GM12878 (cell line): Measurements from ENCODE around the gene ARX. TPM values are rescaled to one million over a fixed set of nuclear protein-coding genes. Genes with fewer than 3 reads are reported as not detected.

Experiments used
- ATAC-seq: fragments of 200-7000 bp; cut with Tn5 transposase; 3 replicates; pipeline ENCODE4 v1.9.1; 2020; ENCODE audit warnings: mild to moderate bottlenecking, moderate library complexity
- BruUV-seq: library from RNA; stranded (reverse); fragments of 400-500 nt; replicated peaks from 2 replicates; lab custom pipeline; 2021; lab: Mats Ljungman, UMichigan
- CTCF ChIA-PET: fragments of 300-600 bp; sonication (Branson Sonifier 250); formaldehyde crosslinking; extraction: SDS; loops from one replicate; lab custom pipeline; 2021; ENCODE audit warnings: inconsistent platforms; lab: Yijun Ruan, JAX
- POLR2A ChIA-PET: fragments of 350-600 bp; formaldehyde crosslinking; extraction: SDS; loops from one replicate; lab custom pipeline; 2021; ENCODE audit warnings: inconsistent platforms; lab: Charles Lee
- RAD21 ChIA-PET: fragments of 300-600 bp; sonication (Branson Sonifier 250); formaldehyde crosslinking; loops from one replicate; lab custom pipeline; 2023; ENCODE audit warnings: antibody characterized with exemption; ENCODE audit not compliant: unreplicated experiment; lab: Charles Lee
- SMC1A ChIA-PET: fragments of 300-600 bp; sonication (Branson Sonifier 250); formaldehyde crosslinking; loops from one replicate; lab custom pipeline; 2023; ENCODE audit not compliant: unreplicated experiment, uncharacterized antibody; lab: Charles Lee
- DNase-seq: peaks from one replicate; pipeline ENCODE4 v3.0.0-alpha.2; 2011; ENCODE audit warnings: low read depth, low spot score
- FAIRE-seq: peaks from 3 replicates; lab custom pipeline; 2011; peaks lifted over from hg19 to GRCh38; lab: Jason Lieb, UNC
- H2AFZ ChIP-seq: 2 replicates; pipeline ENCODE4 v1.6.0; 2011; ENCODE audit warnings: low read depth, low read length, control low read depth; ENCODE audit not compliant: control insufficient read depth
- H3K27ac ChIP-seq: 2 replicates; pipeline ENCODE4 v1.5.1; 2011; ENCODE audit warnings: control low read depth; ENCODE audit not compliant: control insufficient read depth, insufficient read depth
- H3K27me3 ChIP-seq, 2 experiments: replicated peaks in 1 of 2; 2 replicates each; pipeline versions ENCODE4 v1.6.0 to v1.6.1; 2011; ENCODE audit warnings: low read length in 1 of 2; ENCODE audit not compliant: control insufficient read depth in 2 of 2, insufficient read depth in 2 of 2
- H3K36me3 ChIP-seq, 2 experiments: 2 replicates each; pipeline ENCODE4 v1.5.1; 2011; ENCODE audit warnings: low read length in 1 of 2; ENCODE audit not compliant: control insufficient read depth in 2 of 2, insufficient read depth in 2 of 2
- H3K4me1 ChIP-seq: 2 replicates; pipeline ENCODE4 v1.6.1; 2011; ENCODE audit warnings: mild to moderate bottlenecking, low read length, moderate library complexity, mixed read lengths; ENCODE audit not compliant: control insufficient read depth, insufficient read depth
- H3K4me2 ChIP-seq: 2 replicates; pipeline ENCODE4 v1.6.0; 2011; ENCODE audit warnings: control low read depth; ENCODE audit not compliant: control insufficient read depth, insufficient read depth
- H3K4me3 ChIP-seq: fragments of 200-600 bp; sonication (generic); 2 replicates; pipeline ENCODE4 v1.5.1; 2016
- H3K79me2 ChIP-seq: 2 replicates; pipeline ENCODE4 v1.6.0; 2011; ENCODE audit warnings: low read length; ENCODE audit not compliant: control insufficient read depth, insufficient read depth
- H3K9ac ChIP-seq: 2 replicates; pipeline ENCODE4 v1.8.0; 2011; ENCODE audit warnings: low read length, control low read depth, mixed read lengths; ENCODE audit not compliant: control insufficient read depth, insufficient read depth
- H3K9me3 ChIP-seq: replicated peaks from 3 replicates; pipeline ENCODE4 v1.5.1; 2011; ENCODE audit warnings: mild to moderate bottlenecking, low read length; ENCODE audit not compliant: control insufficient read depth, insufficient read depth
- H4K20me1 ChIP-seq: 2 replicates; pipeline ENCODE4 v1.6.0; 2011; ENCODE audit not compliant: control insufficient read depth, insufficient read depth
- HDAC6 ChIP-seq: fragments of 200-600 bp; sonication (generic); IDR thresholded peaks from one replicate; pipeline ENCODE4 v1.8.0; 2017; ENCODE audit warnings: antibody characterized with exemption; ENCODE audit not compliant: unreplicated experiment
- MLLT1 ChIP-seq: fragments of 450-650 bp; IDR thresholded peaks from 2 replicates; pipeline ENCODE4 v1.6.1; 2016; ENCODE audit warnings: mild to moderate bottlenecking
- MXI1 ChIP-seq: fragments of 150-350 bp; IDR thresholded peaks from 2 replicates; pipeline ENCODE4 v1.6.1; 2011; ENCODE audit warnings: low read depth, mild to moderate bottlenecking, inconsistent platforms, low read length, improper control_type of control experiment
- NFXL1 ChIP-seq: fragments of 450-650 bp; IDR thresholded peaks from 2 replicates; pipeline ENCODE4 v1.6.1; 2017; ENCODE audit warnings: antibody characterized with exemption, mild to moderate bottlenecking, borderline replicate concordance
- PRDM15 ChIP-seq: fragments of 450-650 bp; formaldehyde crosslinking; IDR thresholded peaks from 2 replicates; pipeline ENCODE4 v1.4.0; 2020; ENCODE audit warnings: mild to moderate bottlenecking, moderate library complexity
- RCOR1 ChIP-seq: conservative IDR thresholded peaks from 2 replicates; pipeline ENCODE4 v1.6.1; 2012; ENCODE audit warnings: low read depth, low read length, improper control_type of control experiment
- REST ChIP-seq: IDR thresholded peaks from 2 replicates; pipeline ENCODE4 v1.6.1; 2012; ENCODE audit warnings: mild to moderate bottlenecking, low read depth, low read length
- SREBF1 ChIP-seq: IDR thresholded peaks from 2 replicates; pipeline ENCODE4 v1.6.1; 2012; ENCODE audit warnings: mild to moderate bottlenecking, low read length
- SRF ChIP-seq, 2 experiments: IDR thresholded peaks; 2 replicates each; pipeline ENCODE4 v1.6.1; 2011; ENCODE audit warnings: low read depth in 2 of 2, low read length in 2 of 2, mild to moderate bottlenecking in 1 of 2, moderate library complexity in 1 of 2
- ZBTB11 ChIP-seq: fragments of 450-650 bp; formaldehyde crosslinking; IDR thresholded peaks from 2 replicates; pipeline ENCODE4 v1.5.0; 2022; ENCODE audit warnings: mild to moderate bottlenecking, missing genetic modification characterization
- ZNF274 ChIP-seq: IDR thresholded peaks from one replicate; pipeline ENCODE4 v1.8.0; 2011; ENCODE audit not compliant: insufficient read length, insufficient read depth
- WGBS: methylation state at CpG from one replicate; pipeline ENCODE4 v1.1.6; 2016; ENCODE audit warnings: low lambda C conversion rate; ENCODE audit not compliant: insufficient replicate concordance, insufficient coverage; ENCODE audit errors: missing lambda C conversion rate; 5-methylcytosine and 5-hydroxymethylcytosine counted together
- in situ Hi-C: fragments of 300-500 bp; cut with MboI; formaldehyde crosslinking; loops from 9 replicates; pipeline ENCODE4 v1.14.3; 2018; ENCODE audit warnings: mixed read lengths
- intact Hi-C: fragments of 100-400 bp; cut with micrococcal nuclease; formaldehyde crosslinking; loops from one replicate; pipeline ENCODE4 v1.14.2; 2022; ENCODE audit not compliant: unreplicated experiment
- polyA plus RNA-seq, 11 experiments: library from polyadenylated mRNA; depleted of rRNA in 4 of 11; unstranded in 6 of 11; stranded (reverse) in 5 of 11; fragments of >200 nt; fragmentation: Nextera tagmentation in 4 of 11; fragmentation: Illumina TruSeq in 1 of 11; extraction: Ambion mirVana in 4 of 11; extraction: Trizol in 1 of 11; gene quantifications; 1 replicate in 1 of 11; 2 replicates in 10 of 11; pipeline versions ENCODE4 v1.2.1 to v1.2.3, GENCODE V29; 2011 to 2016; ENCODE audit warnings: inconsistent platforms in 2 of 11, missing spikeins in 2 of 11, low read depth in 1 of 11
- total RNA-seq, 4 experiments: library from RNA; depleted of rRNA in 3 of 4; stranded (reverse); fragments of >200 nt in 3 of 4; fragmentation: Illumina TruSeq in 1 of 4; extraction: Trizol in 1 of 4; gene quantifications; 2 replicates each; pipeline versions ENCODE4 v1.2.1 to v1.2.3, GENCODE V29; 2013 to 2021

Gene ARX
- total and polyA plus RNA-seq, 10 of the 15 experiments (the other 5 are each of a cell fraction or from before 2014, with no cell fraction given), result 0.03 TPM; not detected in 9

- no peak for FAIRE-seq
- no peak for TF ChIP-seq NFXL1
- TF ChIP-seq PRDM15, result no peak
- no peak for TF ChIP-seq RCOR1
- TF ChIP-seq MXI1, result no peak
- TF ChIP-seq MLLT1, result no peak
- TF ChIP-seq REST, result no peak
- no peak for TF ChIP-seq HDAC6
- TF ChIP-seq SREBF1, result no peak
- no peak for TF ChIP-seq SRF (IDR thresholded peaks at IDR 0.05; ENCODE audit: low read depth in 2 of 2, low read length in 2 of 2)
- TF ChIP-seq ZBTB11 (CRISPR knock-in tag), result no peak
- no peak for TF ChIP-seq ZNF274
Measured at GRCh38 chrX:24999511-24999910, 16.3 kb downstream of the ARX start.

More at GRCh38 chrX:24999511-24999910, 16.3 kb downstream of the ARX start:
- POLR2A ChIA-PET, result no interaction called here
- Histone ChIP-seq H4K20me1 (no peaks in the 10 kb centered on the region), H3K4me1 (no peaks in the 10 kb centered on the region), H2AFZ (no peak overlapping the region), H3K79me2 (no peaks in the 10 kb centered on the region), H3K4me2 (no peak overlapping the region), H3K27me3 (no peaks in the 10 kb centered on the region; a peak in 1 of 4 replicates), H3K36me3 (no peaks in the 10 kb centered on the region), H3K9me3 (no peaks in the 10 kb centered on the region), H3K27ac (no peak overlapping the region), H3K9ac (no peak overlapping the region), H3K4me3 (no peak overlapping the region)
- in situ Hi-C loops (no loop called here), intact Hi-C loops (no loop called here)
- 44% methylated on average over 8 of the region's 8 CpGs for WGBS
- ATAC-seq, result no peak
- DNase-seq, result no peak
- RAD21 ChIA-PET, result no interaction called here
- no TSS peak for BruUV-seq
- CTCF ChIA-PET, result interaction anchor here (1.0 kb wide), 1 partner anchor 604 kb away, joined by 3 read pairs; no protein-coding TSS in a partner anchor
- SMC1A ChIA-PET, result no interaction called here
